DOHH2 (cell line): Measurements from ENCODE around the gene LILRA5.
A peak's percentile ranks its signal among the peaks of the same experiment; 100 is the strongest.
"Not testable (repeated sequence)": the region's sequence is repeated elsewhere in the genome, so short reads cannot be mapped to it uniquely, and the experiment has no call there.

ENCODE experiments used
- H3F3A ChIP-seq: fragments of 200-600 bp; sonication (generic), shearing (Covaris generic); 2 replicates; pipeline ENCODE4 v1.6.0; 2016; ENCODE audit warnings: antibody characterized with exemption, mild to moderate bottlenecking; ENCODE audit not compliant: control insufficient read depth, insufficient read depth
- H3K27ac ChIP-seq: fragments of 200-600 bp; sonication (generic); 2 replicates; pipeline ENCODE4 v1.5.1; 2014; ENCODE audit warnings: low read depth, mild to moderate bottlenecking, low read length, moderate library complexity
- H3K27me3 ChIP-seq: fragments of 200-600 bp; sonication (generic); 2 replicates; pipeline ENCODE4 v1.6.1; 2014; ENCODE audit warnings: mild to moderate bottlenecking, low read length, mixed read lengths; ENCODE audit not compliant: control insufficient read depth
- H3K36me3 ChIP-seq: fragments of 200-600 bp; sonication (generic); 2 replicates; pipeline ENCODE4 v1.6.1; 2014; ENCODE audit warnings: mild to moderate bottlenecking, low read length, moderate library complexity, mixed read lengths; ENCODE audit not compliant: control insufficient read depth
- H3K4me1 ChIP-seq: fragments of 200-600 bp; sonication (generic); 2 replicates; pipeline ENCODE4 v1.6.1; 2014; ENCODE audit warnings: mild to moderate bottlenecking, low read length, mixed read lengths; ENCODE audit not compliant: control insufficient read depth
- H3K4me2 ChIP-seq: fragments of 200-600 bp; sonication (generic); 2 replicates; pipeline ENCODE4 v1.6.0; 2014; ENCODE audit warnings: mild to moderate bottlenecking, low read length, moderate library complexity
- H3K4me3 ChIP-seq: fragments of 200-600 bp; sonication (generic); 2 replicates; pipeline ENCODE4 v1.5.1; 2014; ENCODE audit warnings: mild to moderate bottlenecking, low read length, mixed read lengths
- H3K79me2 ChIP-seq: fragments of 200-600 bp; sonication (generic); 2 replicates; pipeline ENCODE4 v1.6.1; 2014; ENCODE audit warnings: mild to moderate bottlenecking, low read length, mixed read lengths; ENCODE audit not compliant: control insufficient read depth
- H3K9me2 ChIP-seq: fragments of 200-600 bp; sonication (generic); replicated peaks from 2 replicates; pipeline ENCODE4 v1.6.1; 2014; ENCODE audit warnings: mild to moderate bottlenecking, low read length, mixed read lengths; ENCODE audit not compliant: control insufficient read depth
- H3K9me3 ChIP-seq: fragments of 200-600 bp; sonication (generic); 2 replicates; pipeline ENCODE4 v1.6.1; 2014; ENCODE audit warnings: antibody characterized with exemption, low read length, mixed read lengths; ENCODE audit not compliant: control insufficient read depth, insufficient read depth
- H4K20me1 ChIP-seq: fragments of 200-600 bp; sonication (generic); 2 replicates; pipeline ENCODE4 v1.6.0; 2014; ENCODE audit warnings: low read depth, mild to moderate bottlenecking, antibody characterized with exemption, low read length, moderate library complexity; ENCODE audit not compliant: control insufficient read depth, insufficient read depth
- CTCF ChIP-seq: fragments of 200-600 bp; sonication (generic); IDR thresholded peaks from one replicate; pipeline ENCODE4 v1.5.1; 2014; ENCODE audit warnings: antibody characterized with exemption, mild to moderate bottlenecking, low read depth, low read length; ENCODE audit not compliant: poor library complexity, severe bottlenecking
- EZH2phosphoT487 ChIP-seq: fragments of 200-600 bp; sonication (generic); IDR thresholded peaks from 2 replicates; pipeline ENCODE4 v1.6.1; 2017; ENCODE audit warnings: borderline replicate concordance, mild to moderate bottlenecking, antibody characterized with exemption, low read length, moderate library complexity, mixed read lengths

LILRA5 gene

GRCh38 chr19:54298357-54299125, 14.4 kb downstream of the LILRA5 start:
- Histone ChIP-seq H3K4me3 (no peak overlapping the region), H3K4me1 (peaks cover 7% of the 10 kb centered on the region), H3K27me3 (peaks cover 27% of the 10 kb centered on the region)

GRCh38 chr19:54297759-54298305, 15.1 kb downstream of the LILRA5 start:
- no peak overlapping the region for H3K4me2 ChIP-seq
- H4K20me1 ChIP-seq, result no peaks in the 10 kb centered on the region
- peaks cover 27% of the 10 kb centered on the region for H3K27me3 ChIP-seq
- TF ChIP-seq CTCF, result peak; percentile 75
- TF ChIP-seq EZH2phosphoT487, result no peak
- no peaks in the 10 kb centered on the region for H3F3A ChIP-seq
- no peaks in the 10 kb centered on the region for H3K36me3 ChIP-seq
- no peak overlapping the region for H3K4me3 ChIP-seq
- H3K9me2 ChIP-seq, result no peaks in the 10 kb centered on the region
- peaks cover 14% of the 10 kb centered on the region for H3K4me1 ChIP-seq
- H3K79me2 ChIP-seq, result no peaks in the 10 kb centered on the region
- peaks cover 13% of the 10 kb centered on the region for H3K9me3 ChIP-seq
- no peak overlapping the region for H3K27ac ChIP-seq

More at GRCh38 chr19:54298357-54299125, 14.4 kb downstream of the LILRA5 start:
- Histone ChIP-seq H3K9me3 (peaks cover 12% of the 10 kb centered on the region), H3K4me2 (no peak overlapping the region), H3K27ac (no peak overlapping the region), H4K20me1 (no peaks in the 10 kb centered on the region), H3K9me2 (no peaks in the 10 kb centered on the region), H3K36me3 (no peaks in the 10 kb centered on the region), H3F3A (no peaks in the 10 kb centered on the region), H3K79me2 (no peaks in the 10 kb centered on the region)
- no peak for TF ChIP-seq EZH2phosphoT487
- no peak for TF ChIP-seq CTCF

- no peaks in the 10 kb centered on the region for H3K9me2 ChIP-seq
- no peak for TF ChIP-seq CTCF
- no peak for TF ChIP-seq EZH2phosphoT487
These were observed 18.4 kb downstream of the LILRA5 start for GRCh38 chr19:54294539-54294938.

GRCh38 chr19:54289160-54289559, 23.8 kb downstream of the LILRA5 start:
- H3K27me3 ChIP-seq, H3K79me2 ChIP-seq, H3K9me2 ChIP-seq, H3K9me3 ChIP-seq, H4K20me1 ChIP-seq, H3K36me3 ChIP-seq: not testable (repeated sequence)
- H3K4me3 ChIP-seq, result peak overlapping the region; percentile 44
- peaks cover 30% of the 10 kb centered on the region for H3F3A ChIP-seq
- peaks cover 98% of the 10 kb centered on the region for H3K4me1 ChIP-seq
- H3K27ac ChIP-seq, result peak overlapping the region; percentile 72
- H3K4me2 ChIP-seq, result peak overlapping the region; percentile 58

More at GRCh38 chr19:54294539-54294938, 18.4 kb downstream of the LILRA5 start:
- no peak overlapping the region for H3K4me3 ChIP-seq
- peaks cover 9% of the 10 kb centered on the region for H3F3A ChIP-seq
- H3K4me2 ChIP-seq, result no peak overlapping the region
- no peaks in the 10 kb centered on the region for H3K79me2 ChIP-seq
- H3K4me1 ChIP-seq, result peaks cover 44% of the 10 kb centered on the region
- no peaks in the 10 kb centered on the region for H3K36me3 ChIP-seq
- peaks cover 13% of the 10 kb centered on the region for H3K9me3 ChIP-seq
- peaks cover 16% of the 10 kb centered on the region for H3K27me3 ChIP-seq
- no peaks in the 10 kb centered on the region for H4K20me1 ChIP-seq
- no peak overlapping the region for H3K27ac ChIP-seq
